ENCODE measurements around the gene TTC34.

The TTC34 gene

GRCh38 chr1:2611621-2612437 is 189.7 kb downstream of the TTC34 start:
- H3K27me3 Mint-ChIP-seq, result peaks cover 15% of the 10 kb centered on the region
- peaks cover 7% of the 10 kb centered on the region for H3K9me3 Mint-ChIP-seq
- H3K4me3 Mint-ChIP-seq, result no peak overlapping the region
- ATAC-seq (ENCODE audit: low read depth) (no peak), DNase-seq (ENCODE audit: low spot score in 2 of 2) (no peak)
- no peaks in the 10 kb centered on the region for H3K4me1 Mint-ChIP-seq
- H3K36me3 Mint-ChIP-seq, result peaks cover 5% of the 10 kb centered on the region
- H3K27ac Mint-ChIP-seq, result no peak overlapping the region

DNA sequence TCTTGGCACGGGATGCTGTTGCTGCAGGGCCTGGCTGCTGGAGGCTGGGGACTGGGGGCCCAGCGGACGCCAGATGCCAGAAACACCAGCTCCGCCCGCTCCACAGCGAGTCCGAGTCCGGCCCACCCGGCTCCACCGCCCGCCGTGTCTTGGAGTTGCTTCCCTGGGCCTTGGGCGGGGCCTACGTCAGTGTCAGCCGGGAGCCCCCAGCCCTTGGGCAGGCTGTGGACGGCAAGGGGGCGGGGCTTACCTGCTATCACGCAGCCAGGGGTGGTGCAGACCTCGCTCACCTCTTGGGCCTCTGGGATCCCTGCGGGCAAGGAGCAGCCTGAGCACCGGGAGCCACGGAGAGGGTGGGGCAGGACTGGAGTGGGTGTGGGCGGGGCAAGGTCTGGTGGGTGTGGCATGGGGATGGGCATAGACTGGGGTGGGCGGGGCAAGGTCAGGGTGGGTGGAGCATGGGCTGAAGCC is 190.4 kb downstream of the TTC34 start:
- no peak for ATAC-seq (ENCODE audit: low read depth)
- peaks cover 5% of the 10 kb centered on the region for H3K36me3 Mint-ChIP-seq
- peak in 1 of 2 donors; percentile 12 for DNase-seq (ENCODE audit: low spot score in 2 of 2)
- H3K4me1 Mint-ChIP-seq, result no peaks in the 10 kb centered on the region
- no peak overlapping the region for H3K27ac Mint-ChIP-seq
- H3K9me3 Mint-ChIP-seq, result peaks cover 7% of the 10 kb centered on the region
- H3K4me3 Mint-ChIP-seq, result no peak overlapping the region
- H3K27me3 Mint-ChIP-seq, result peaks cover 15% of the 10 kb centered on the region

DNA sequence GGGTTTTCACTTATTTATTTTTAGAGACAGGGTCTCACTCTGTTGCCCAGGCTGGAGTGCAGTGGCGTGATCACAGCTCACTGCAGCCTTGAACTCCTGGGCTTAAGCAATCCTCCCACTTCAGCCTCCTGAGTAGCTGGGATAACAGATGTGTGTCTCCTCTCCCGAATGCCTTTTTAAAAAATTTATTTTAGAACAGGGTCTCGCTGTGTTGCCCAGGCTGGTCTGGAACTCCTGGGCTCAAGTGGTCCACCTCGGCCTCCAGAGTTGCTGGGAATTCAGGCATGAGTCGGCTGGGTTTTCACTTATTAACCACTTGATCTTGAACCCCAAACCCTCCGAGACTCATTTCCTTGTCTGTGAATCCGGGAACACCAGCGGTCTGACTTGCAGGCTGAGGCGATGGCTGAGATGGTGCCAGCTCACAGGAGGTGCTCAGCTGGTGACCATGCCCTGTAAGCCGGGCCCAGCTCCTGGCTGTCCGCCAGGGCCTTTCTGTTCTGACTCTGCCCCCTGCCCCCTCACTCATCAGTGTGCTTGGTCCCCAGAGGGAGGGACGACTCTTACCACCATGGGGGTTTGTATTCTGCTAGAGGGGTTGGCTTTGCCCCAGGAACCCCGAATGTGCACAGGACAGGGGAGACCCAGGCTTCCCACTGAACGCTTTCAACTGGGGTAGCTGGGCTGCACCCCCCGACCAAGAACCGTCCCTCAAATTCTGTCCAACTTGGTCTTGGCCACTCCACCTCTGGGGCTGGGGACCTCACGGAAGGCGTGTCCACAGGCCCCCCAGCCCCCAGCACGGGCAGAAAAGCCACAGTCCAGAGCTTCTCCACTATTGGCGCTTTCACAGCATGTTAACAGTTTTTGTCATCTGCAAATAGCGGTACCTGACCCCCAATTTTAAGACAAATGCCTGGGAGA is 191.2 kb downstream of the TTC34 start:
- no peak overlapping the region for H3K4me3 Mint-ChIP-seq
- H3K27me3 Mint-ChIP-seq, result peaks cover 14% of the 10 kb centered on the region
- no peak for DNase-seq (ENCODE audit: low spot score in 2 of 2)
- no peak for ATAC-seq (ENCODE audit: low read depth)
- H3K36me3 Mint-ChIP-seq, result peaks cover 4% of the 10 kb centered on the region
- no peaks in the 10 kb centered on the region for H3K4me1 Mint-ChIP-seq
- peaks cover 6% of the 10 kb centered on the region for H3K9me3 Mint-ChIP-seq
- H3K27ac Mint-ChIP-seq, result no peak overlapping the region

GRCh38 chr1:2609319-2610035 is 192.0 kb downstream of the TTC34 start:
- DNase-seq (ENCODE audit: low spot score in 2 of 2) (no peak), ATAC-seq (ENCODE audit: low read depth) (no peak)
- H3K36me3 Mint-ChIP-seq, result peaks cover 2% of the 10 kb centered on the region
- H3K9me3 Mint-ChIP-seq, result peaks cover 4% of the 10 kb centered on the region
- H3K27ac Mint-ChIP-seq, result no peak overlapping the region
- no peaks in the 10 kb centered on the region for H3K4me1 Mint-ChIP-seq
- H3K27me3 Mint-ChIP-seq, result peaks cover 16% of the 10 kb centered on the region
- no peak overlapping the region for H3K4me3 Mint-ChIP-seq

DNA sequence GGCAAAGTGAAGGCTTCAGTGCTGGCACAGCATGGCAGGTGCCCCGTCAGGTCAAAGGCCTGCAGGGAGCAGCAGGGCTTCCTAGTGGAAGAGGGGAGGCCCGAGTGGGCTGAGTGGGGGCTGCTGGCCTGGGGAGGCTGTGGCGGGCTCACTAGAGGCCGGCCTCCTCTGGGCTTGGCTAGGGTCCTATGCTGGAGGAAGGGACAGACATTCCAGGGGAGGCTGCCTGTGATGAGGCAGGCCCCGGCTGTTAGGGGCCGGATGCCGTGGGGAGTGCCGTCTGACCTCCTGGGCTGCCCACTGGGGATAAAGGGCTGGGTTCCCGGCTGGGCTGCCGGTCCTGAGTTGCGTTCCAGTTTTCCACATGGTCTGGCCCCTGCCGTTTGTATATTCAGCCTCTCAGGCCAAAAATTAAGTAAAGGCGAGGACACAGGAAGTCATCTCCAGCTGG is 193.8 kb downstream of the TTC34 start:
- H3K36me3 Mint-ChIP-seq, result no peaks in the 10 kb centered on the region
- no peaks in the 10 kb centered on the region for H3K9me3 Mint-ChIP-seq
- DNase-seq (ENCODE audit: low spot score in 2 of 2) (no peak), ATAC-seq (ENCODE audit: low read depth) (no peak)
- H3K27me3 Mint-ChIP-seq, result peaks cover 10% of the 10 kb centered on the region
- no peak overlapping the region for H3K4me3 Mint-ChIP-seq
- H3K27ac Mint-ChIP-seq, result no peak overlapping the region
- no peaks in the 10 kb centered on the region for H3K4me1 Mint-ChIP-seq

- H3K9me3 Mint-ChIP-seq, result no peaks in the 10 kb centered on the region
- no peak for DNase-seq (ENCODE audit: low spot score in 2 of 2)
- H3K27me3 Mint-ChIP-seq, result peaks cover 11% of the 10 kb centered on the region
- H3K4me1 Mint-ChIP-seq, result no peaks in the 10 kb centered on the region
- no peak overlapping the region for H3K4me3 Mint-ChIP-seq
- H3K27ac Mint-ChIP-seq, result no peak overlapping the region
- H3K36me3 Mint-ChIP-seq, result no peaks in the 10 kb centered on the region
- no peak for ATAC-seq (ENCODE audit: low read depth)
Observed at GRCh38 chr1:2606881-2607621, 194.4 kb downstream of the TTC34 start.

DNA sequence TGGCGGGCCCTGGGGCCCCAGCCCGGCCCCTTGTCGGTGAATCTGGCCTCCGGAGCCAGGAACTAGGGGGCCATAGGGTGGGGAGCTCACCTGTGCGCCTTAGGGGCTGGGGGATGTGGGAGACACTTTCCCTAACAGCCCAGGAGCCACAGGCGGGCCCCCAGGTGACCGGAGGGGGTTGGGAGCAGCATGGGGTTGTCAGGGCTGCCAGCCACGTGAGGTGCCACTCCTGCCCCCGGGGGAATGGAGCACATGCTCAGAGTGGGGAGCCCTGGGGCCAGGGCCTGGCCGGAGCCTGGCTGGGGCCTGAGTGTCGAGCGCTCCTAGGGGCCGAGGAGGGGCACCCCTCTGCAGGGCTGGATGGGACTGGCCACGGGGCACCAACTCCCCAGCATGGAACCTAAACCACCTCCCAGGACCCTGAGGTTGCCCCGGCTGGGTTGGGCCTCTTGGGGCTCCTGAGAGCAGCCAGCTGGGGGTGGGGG is 195.1 kb downstream of the TTC34 start:
- DNase-seq (ENCODE audit: low spot score in 2 of 2) (no peak), ATAC-seq (ENCODE audit: low read depth) (no peak)
- Mint-ChIP-seq H3K4me1 (no peaks in the 10 kb centered on the region), H3K4me3 (no peak overlapping the region), H3K27me3 (peaks cover 9% of the 10 kb centered on the region), H3K27ac (no peak overlapping the region), H3K9me3 (no peaks in the 10 kb centered on the region), H3K36me3 (no peaks in the 10 kb centered on the region)

- no peak overlapping the region for H3K27ac Mint-ChIP-seq
- H3K4me1 Mint-ChIP-seq, result no peaks in the 10 kb centered on the region
- peaks cover 9% of the 10 kb centered on the region for H3K27me3 Mint-ChIP-seq
- DNase-seq (ENCODE audit: low spot score in 2 of 2), result no peak
- ATAC-seq (ENCODE audit: low read depth), result no peak
- no peak overlapping the region for H3K4me3 Mint-ChIP-seq
- H3K9me3 Mint-ChIP-seq, result no peaks in the 10 kb centered on the region
- no peaks in the 10 kb centered on the region for H3K36me3 Mint-ChIP-seq
Observed at GRCh38 chr1:2605509-2606395, 195.7 kb downstream of the TTC34 start.

- H3K36me3 Mint-ChIP-seq, result no peaks in the 10 kb centered on the region
- H3K4me3 Mint-ChIP-seq, result no peak overlapping the region
- ATAC-seq (ENCODE audit: low read depth), result no peak
- peaks cover 9% of the 10 kb centered on the region for H3K27me3 Mint-ChIP-seq
- H3K9me3 Mint-ChIP-seq, result no peaks in the 10 kb centered on the region
- no peak overlapping the region for H3K27ac Mint-ChIP-seq
- no peak for DNase-seq (ENCODE audit: low spot score in 2 of 2)
- H3K4me1 Mint-ChIP-seq, result no peaks in the 10 kb centered on the region
Observed at GRCh38 chr1:2604844-2605508, 196.5 kb downstream of the TTC34 start.

DNA sequence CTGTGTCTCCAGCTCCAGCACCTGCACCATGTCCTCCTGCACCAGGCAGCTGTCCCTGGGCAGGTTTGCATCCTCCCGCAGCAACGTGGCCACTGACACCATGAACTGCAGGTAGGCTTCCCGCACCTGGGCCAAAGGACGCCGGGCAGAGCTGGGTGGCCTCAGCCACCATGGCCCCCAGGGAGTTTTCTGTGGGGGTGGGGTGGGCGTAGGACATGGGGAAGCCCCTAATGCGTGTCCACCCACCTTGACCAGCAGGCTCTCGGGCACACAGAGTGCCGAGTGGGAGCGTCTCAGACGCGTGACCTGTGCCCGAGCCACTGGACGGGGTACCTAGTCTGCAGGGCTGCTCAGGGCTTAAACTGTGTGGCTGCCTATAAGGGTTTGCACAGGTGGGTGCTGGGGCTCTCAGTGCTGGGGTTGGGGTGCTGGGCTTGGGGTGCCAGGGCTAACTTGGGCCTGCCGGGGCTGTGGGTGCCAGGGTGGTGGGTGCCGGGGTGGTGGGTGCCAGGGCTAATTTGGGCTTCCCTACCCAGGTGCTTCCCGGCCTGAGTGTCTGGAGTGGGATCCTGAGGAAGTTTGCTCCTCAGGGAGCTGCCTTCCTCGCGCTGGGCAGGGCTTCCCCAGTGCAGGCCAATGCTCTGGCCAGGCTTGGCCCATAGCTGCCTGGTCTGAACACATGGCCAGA is 197.2 kb downstream of the TTC34 start:
- no peak overlapping the region for H3K27ac Mint-ChIP-seq
- peaks cover 9% of the 10 kb centered on the region for H3K27me3 Mint-ChIP-seq
- no peaks in the 10 kb centered on the region for H3K4me1 Mint-ChIP-seq
- H3K4me3 Mint-ChIP-seq, result no peak overlapping the region
- ATAC-seq (ENCODE audit: low read depth) (no peak), DNase-seq (ENCODE audit: low spot score in 2 of 2) (no peak)
- no peaks in the 10 kb centered on the region for H3K9me3 Mint-ChIP-seq
- H3K36me3 Mint-ChIP-seq, result no peaks in the 10 kb centered on the region

- Mint-ChIP-seq H3K9me3 (peaks cover 2% of the 10 kb centered on the region), H3K4me1 (no peaks in the 10 kb centered on the region), H3K4me3 (no peak overlapping the region), H3K36me3 (peaks cover under 1% of the 10 kb centered on the region), H3K27me3 (peaks cover 10% of the 10 kb centered on the region), H3K27ac (no peak overlapping the region)
- no peak for ATAC-seq (ENCODE audit: low read depth)
- DNase-seq (ENCODE audit: low spot score in 2 of 2), result no peak
Observed at GRCh38 chr1:2603521-2604155, 197.9 kb downstream of the TTC34 start.
